HCT116 (cell line): Measurements from ENCODE around the gene WDR48. TPM values are rescaled to one million over a fixed set of nuclear protein-coding genes. Genes with fewer than 3 reads are reported as not detected.
A peak's percentile ranks its signal among the peaks of the same experiment; 100 is the strongest.

ENCODE experiments used
- ATAC-seq: fragments of 200-7000 bp; cut with Tn5 transposase; 2 replicates; pipeline ENCODE4 v1.9.1; 2020; ENCODE audit warnings: mild to moderate bottlenecking, moderate library complexity
- BruUV-seq: library from RNA; stranded (reverse); fragments of 400-500 nt; replicated peaks from 2 replicates; lab custom pipeline; 2021; lab: Mats Ljungman, UMichigan
- CTCF ChIA-PET: fragments of 300-600 bp; sonication (Branson Sonifier 250); formaldehyde crosslinking; loops from one replicate; lab custom pipeline; 2021; ENCODE audit warnings: antibody characterized with exemption; lab: Charles Lee
- POLR2A ChIA-PET: fragments of 300-600, 350-600 bp; sonication (Branson Sonifier 250); formaldehyde crosslinking; loops from one replicate; lab custom pipeline; 2021; ENCODE audit warnings: antibody characterized with exemption; lab: Charles Lee
- RAD21 ChIA-PET, 2 experiments: fragments of 300-600 bp; sonication (Branson Sonifier 250); formaldehyde crosslinking; loops; one replicate each; lab custom pipeline; 2023; ENCODE audit warnings: low total read pairs in 2 of 2; ENCODE audit not compliant: uncharacterized antibody in 2 of 2, unreplicated experiment in 2 of 2, low non-redundant PET in 1 of 2; lab: Charles Lee
- DNase-seq: peaks from one replicate; pipeline ENCODE4 v3.0.0-alpha.2; 2010; ENCODE audit warnings: low read depth, low spot score
- H2AFZ ChIP-seq: fragments of 200-600 bp; shearing (Covaris generic), sonication (generic); 2 replicates; pipeline ENCODE4 v1.6.1; 2017; ENCODE audit warnings: low read depth, mixed run types, mixed read lengths, antibody characterized with exemption, low read length; ENCODE audit not compliant: poor library complexity, severe bottlenecking
- H3K27ac ChIP-seq: 2 replicates; pipeline ENCODE4 v1.5.1; 2012; ENCODE audit warnings: low read depth, low read length
- H3K27me3 ChIP-seq: fragments of 200-600 bp; sonication (generic); 2 replicates; pipeline ENCODE4 v1.6.1; 2016; ENCODE audit warnings: mixed run types, low read length, mixed read lengths; ENCODE audit not compliant: insufficient read depth
- H3K36me3 ChIP-seq, 2 experiments: fragments of 200-500 bp in 1 of 2; fragments of 200-600 bp in 1 of 2; sonication (Bioruptor generic) in 1 of 2; sonication (generic) in 1 of 2; 2 replicates each; pipeline versions ENCODE4 v1.5.1 to v1.6.1; 2014 to 2016; ENCODE audit warnings: low read length in 2 of 2, inconsistent platforms in 1 of 2, mixed read lengths in 1 of 2, mixed run types in 1 of 2; ENCODE audit not compliant: insufficient read depth in 2 of 2, control insufficient read depth in 1 of 2
- H3K4me1 ChIP-seq, 2 experiments: fragments of 200-600 bp in 1 of 2; sonication (generic) in 1 of 2; 2 replicates each; pipeline versions ENCODE4 v1.5.1 to v1.6.1; 2012 to 2017; ENCODE audit warnings: low read length in 2 of 2, inconsistent platforms in 1 of 2, mild to moderate bottlenecking in 1 of 2, mixed read lengths in 1 of 2, mixed run types in 1 of 2, moderate library complexity in 1 of 2; ENCODE audit not compliant: insufficient read depth in 2 of 2, control insufficient read depth in 1 of 2
- H3K4me2 ChIP-seq: fragments of 200-600 bp; sonication (generic); 2 replicates; pipeline ENCODE4 v1.6.1; 2017; ENCODE audit warnings: mixed run types, low read length, mixed read lengths
- H3K4me3 ChIP-seq, 2 experiments: fragments of 200-600 bp in 1 of 2; sonication (generic) in 1 of 2; replicated peaks in 1 of 2; 2 replicates each; pipeline ENCODE4 v1.5.1; 2011 to 2016; ENCODE audit warnings: low read length in 2 of 2, control low read depth in 1 of 2, low read depth in 1 of 2, mild to moderate bottlenecking in 1 of 2, mixed read lengths in 1 of 2, mixed run types in 1 of 2
- H3K79me2 ChIP-seq: fragments of 200-600 bp; sonication (generic); 2 replicates; pipeline ENCODE4 v1.6.1; 2017; ENCODE audit warnings: mild to moderate bottlenecking, mixed run types, low read length, moderate library complexity, mixed read lengths; ENCODE audit not compliant: insufficient read depth
- H3K9ac ChIP-seq: fragments of 200-600 bp; sonication (generic); 2 replicates; pipeline ENCODE4 v1.6.1; 2016; ENCODE audit warnings: low read length, mixed read lengths
- H3K9me2 ChIP-seq: fragments of 200-600 bp; sonication (generic), shearing (Covaris generic); 2 replicates; pipeline ENCODE4 v1.6.1; 2017; ENCODE audit warnings: mixed run types, mild to moderate bottlenecking, moderate library complexity; ENCODE audit not compliant: insufficient read depth
- H3K9me3 ChIP-seq, 2 experiments: fragments of 200-500 bp in 1 of 2; fragments of 200-600 bp in 1 of 2; sonication (Bioruptor generic) in 1 of 2; sonication (generic) in 1 of 2; 2 replicates each; pipeline ENCODE4 v1.6.1; 2014 to 2017; ENCODE audit warnings: low read length in 2 of 2, mixed read lengths in 2 of 2, inconsistent platforms in 1 of 2, low read depth in 1 of 2, mild to moderate bottlenecking in 1 of 2, mixed run types in 1 of 2, moderate library complexity in 1 of 2; ENCODE audit not compliant: control insufficient read depth in 1 of 2, insufficient read depth in 1 of 2
- H4K20me1 ChIP-seq: fragments of 200-600 bp; sonication (generic), shearing (Covaris generic); 2 replicates; pipeline ENCODE4 v1.6.1; 2017; ENCODE audit warnings: mixed run types, mild to moderate bottlenecking, moderate library complexity; ENCODE audit not compliant: insufficient read depth
- EZH2phosphoT487 ChIP-seq: fragments of 200-600 bp; IDR thresholded peaks from 2 replicates; pipeline ENCODE4 v1.6.1; 2018; ENCODE audit warnings: antibody characterized with exemption, borderline replicate concordance
- FOSL1 ChIP-seq: IDR thresholded peaks from 2 replicates; pipeline ENCODE4 v1.6.1; 2012; ENCODE audit warnings: low read depth
- JUND ChIP-seq: IDR thresholded peaks from 2 replicates; pipeline ENCODE4 v1.6.1; 2012
- POLR2AphosphoS5 ChIP-seq: IDR thresholded peaks from 2 replicates; pipeline ENCODE4 v1.6.1; 2011; ENCODE audit warnings: mild to moderate bottlenecking, low read depth, low read length, moderate library complexity
- RAD21 ChIP-seq: IDR thresholded peaks from 2 replicates; pipeline ENCODE4 v1.6.1; 2012; ENCODE audit warnings: low read depth, mild to moderate bottlenecking
- SIN3A ChIP-seq: IDR thresholded peaks from 2 replicates; pipeline ENCODE4 v1.6.1; 2012; ENCODE audit warnings: low read depth
- TCF7L2 ChIP-seq: IDR thresholded peaks from 2 replicates; pipeline ENCODE4 v1.7.0; 2011; ENCODE audit warnings: borderline replicate concordance, inconsistent platforms; ENCODE audit not compliant: insufficient read depth, insufficient read length; ENCODE audit errors: extremely low read depth
- YY1 ChIP-seq: IDR thresholded peaks from 2 replicates; pipeline ENCODE4 v1.6.1; 2011; ENCODE audit warnings: low read length, low read depth, moderate library complexity, mild to moderate bottlenecking; ENCODE audit not compliant: insufficient replicate concordance; ENCODE audit errors: extremely low read depth
- ZFX ChIP-seq: fragments of 450-650 bp; IDR thresholded peaks from 2 replicates; pipeline ENCODE4 v1.6.1; 2017
- ZNF274 ChIP-seq: fragments of 200-500 bp; sonication (Bioruptor generic); IDR thresholded peaks from 2 replicates; pipeline ENCODE4 v1.6.1; 2014; ENCODE audit warnings: mild to moderate bottlenecking, low read depth, low read length, inconsistent platforms
- intact Hi-C: fragments of 100-400 bp; cut with micrococcal nuclease; formaldehyde crosslinking; loops from 2 replicates; pipeline ENCODE4 v1.10.0; 2022
- total RNA-seq: library from RNA; stranded (reverse); gene quantifications from one replicate; pipeline ENCODE4 v1.2.1, GENCODE V29; 2021; ENCODE audit not compliant: unreplicated experiment
- TF ChIP-seq, protein P1 (sequence below), 3 experiments: fragments of 200-600 bp in 1 of 3; sonication (generic) in 1 of 3; IDR thresholded peaks in 2 of 3; conservative IDR thresholded peaks in 1 of 3; 2 replicates each; pipeline ENCODE4 v1.5.1; 2012 to 2017; ENCODE audit warnings: low read depth in 2 of 3, low read length in 2 of 3, antibody characterized with exemption in 1 of 3, borderline replicate concordance in 1 of 3, control low read depth in 1 of 3, mild to moderate bottlenecking in 1 of 3, mixed read lengths in 1 of 3, mixed run types in 1 of 3, moderate library complexity in 1 of 3; ENCODE audit not compliant: insufficient read depth in 1 of 3

Gene WDR48
- total RNA-seq, 1 experiment from 2014 or later = 35.6 TPM

GRCh38 chr3:39090922-39091321, 39.1 kb downstream of the WDR48 start:
- no peaks in the 10 kb centered on the region for H3K9me2 ChIP-seq
- no TSS peak for BruUV-seq
- no peak overlapping the region for H2AFZ ChIP-seq
- ATAC-seq (no peak), DNase-seq (no peak)
- no peaks in the 10 kb centered on the region for H3K27me3 ChIP-seq
- H3K4me2 ChIP-seq = no peak overlapping the region
- H4K20me1 ChIP-seq = no peaks in the 10 kb centered on the region
- ChIA-PET POLR2A (no interaction called here), CTCF (no interaction called here), RAD21 (no interaction called here)
- H3K27ac ChIP-seq = no peak overlapping the region
- no peaks in the 10 kb centered on the region for H3K79me2 ChIP-seq
- TF ChIP-seq ZFX = no peak
- no peak overlapping the region for H3K9ac ChIP-seq
- H3K4me3 ChIP-seq = no peak overlapping the region
- intact Hi-C loops = no loop called here
- H3K4me1 ChIP-seq = no peaks in the 10 kb centered on the region
- peaks cover 0 to 18% of the 10 kb centered on the region in 2 experiments for H3K36me3 ChIP-seq
- H3K9me3 ChIP-seq = no peaks in the 10 kb centered on the region

- no peak for ATAC-seq
- no peak overlapping the region for H3K27ac ChIP-seq
- ChIA-PET POLR2A (no interaction called here), CTCF (no interaction called here), RAD21 (no interaction called here)
- no peaks in the 10 kb centered on the region for H4K20me1 ChIP-seq
- no peaks in the 10 kb centered on the region for H3K4me1 ChIP-seq
- peaks cover 2 to 26% of the 10 kb centered on the region in 2 experiments for H3K36me3 ChIP-seq
- TF ChIP-seq ZNF274 (no peak), FOSL1 (no peak), RAD21 (no peak), EZH2phosphoT487 (no peak), JUND (no peak), YY1 (no peak), TCF7L2 (no peak), SIN3A (no peak), POLR2AphosphoS5 (no peak)
- TF ChIP-seq, protein P1, sequence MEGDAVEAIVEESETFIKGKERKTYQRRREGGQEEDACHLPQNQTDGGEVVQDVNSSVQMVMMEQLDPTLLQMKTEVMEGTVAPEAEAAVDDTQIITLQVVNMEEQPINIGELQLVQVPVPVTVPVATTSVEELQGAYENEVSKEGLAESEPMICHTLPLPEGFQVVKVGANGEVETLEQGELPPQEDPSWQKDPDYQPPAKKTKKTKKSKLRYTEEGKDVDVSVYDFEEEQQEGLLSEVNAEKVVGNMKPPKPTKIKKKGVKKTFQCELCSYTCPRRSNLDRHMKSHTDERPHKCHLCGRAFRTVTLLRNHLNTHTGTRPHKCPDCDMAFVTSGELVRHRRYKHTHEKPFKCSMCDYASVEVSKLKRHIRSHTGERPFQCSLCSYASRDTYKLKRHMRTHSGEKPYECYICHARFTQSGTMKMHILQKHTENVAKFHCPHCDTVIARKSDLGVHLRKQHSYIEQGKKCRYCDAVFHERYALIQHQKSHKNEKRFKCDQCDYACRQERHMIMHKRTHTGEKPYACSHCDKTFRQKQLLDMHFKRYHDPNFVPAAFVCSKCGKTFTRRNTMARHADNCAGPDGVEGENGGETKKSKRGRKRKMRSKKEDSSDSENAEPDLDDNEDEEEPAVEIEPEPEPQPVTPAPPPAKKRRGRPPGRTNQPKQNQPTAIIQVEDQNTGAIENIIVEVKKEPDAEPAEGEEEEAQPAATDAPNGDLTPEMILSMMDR (IDR thresholded peaks at IDR 0.05 in 2 of 3, conservative IDR thresholded peaks at IDR 0.05 in 1 of 3; ENCODE audit: borderline replicate concordance in 1 of 3, insufficient read depth in 1 of 3, low read depth in 2 of 3, low read length in 2 of 3) = no peak
- H3K79me2 ChIP-seq = no peaks in the 10 kb centered on the region
- no peaks in the 10 kb centered on the region for H3K9me2 ChIP-seq
- no peak overlapping the region for H3K4me3 ChIP-seq
- no peak overlapping the region for H2AFZ ChIP-seq
- no peaks in the 10 kb centered on the region for H3K27me3 ChIP-seq
- H3K9me3 ChIP-seq = no peaks in the 10 kb centered on the region
- H3K4me2 ChIP-seq = no peak overlapping the region
- H3K9ac ChIP-seq = no peak overlapping the region
- TSS peak; percentile 28 for BruUV-seq
- no peak for DNase-seq
- intact Hi-C loops = no loop called here
Measured at GRCh38 chr3:39094851-39095677, 43.2 kb downstream of the WDR48 start.
